Esophagus squamous epithelium (tissue), 5 donors: ENCODE results near the gene DGKK. TPM values are rescaled to one million over a fixed set of nuclear protein-coding genes. Genes with fewer than 3 reads are reported as not detected.

Source experiments
- DNase-seq: peaks from one replicate; lab custom pipeline; 2025; lab: John Stamatoyannopoulos, UW
- H3K27ac ChIP-seq, 4 donors: fragments of 200-600 bp; sonication (generic); one replicate each; pipeline ENCODE4 v1.5.1; 2016 to 2019; ENCODE audit warnings: mild to moderate bottlenecking in 1 of 4
- H3K27me3 ChIP-seq, 4 donors: fragments of 200-600 bp; sonication (generic); 1 replicate in 3 of 4; 2 replicates in 1 of 4; pipeline versions ENCODE4 v1.5.1 to v1.6.0; 2017 to 2021; ENCODE audit warnings: antibody characterized with exemption in 1 of 4
- H3K36me3 ChIP-seq, 3 donors: fragments of 200-600 bp; sonication (generic); one replicate each; pipeline ENCODE4 v1.5.1; 2016 to 2019
- H3K4me1 ChIP-seq, 3 donors: fragments of 200-600 bp; sonication (generic); one replicate each; pipeline ENCODE4 v1.5.1; 2017 to 2019
- H3K4me3 ChIP-seq, 4 donors: fragments of 200-600 bp; sonication (generic); 1 replicate in 3 of 4; 2 replicates in 1 of 4; pipeline ENCODE4 v1.5.1; 2016 to 2019; ENCODE audit warnings: mild to moderate bottlenecking in 2 of 4, moderate library complexity in 1 of 4
- H3K9me3 ChIP-seq, 3 donors: fragments of 200-600 bp; sonication (generic); one replicate each; pipeline ENCODE4 v1.5.1; 2016 to 2019
- POLR2A ChIP-seq, 4 donors: fragments of 450-650 bp; IDR thresholded peaks; one replicate each; pipeline ENCODE4 v1.6.1; 2017; ENCODE audit warnings: antibody characterized with exemption in 4 of 4, mild to moderate bottlenecking in 4 of 4, moderate library complexity in 3 of 4
- WGBS, 2 donors: methylation state at CpG; one replicate each; pipeline ENCODE4 v1.1.5; 2018; 5-methylcytosine and 5-hydroxymethylcytosine counted together
- intact Hi-C: fragments of 100-400 bp; cut with DNase I; formaldehyde crosslinking; loops from one replicate; pipeline ENCODE4 v1.15.0; 2022
- total RNA-seq, 4 donors: library from RNA; depleted of rRNA; stranded (reverse); fragments of >200 nt; gene quantifications; one replicate each; pipeline ENCODE4 v1.1.0, GENCODE V29; 2016
- TF ChIP-seq, protein P1 (sequence below), 6 experiments: fragments of 450-650 bp in 4 of 6; fragments of 200-600 bp in 2 of 6; sonication (generic) in 2 of 6; IDR thresholded peaks; one replicate each; pipeline ENCODE4 v1.5.1; 2016 to 2019; ENCODE audit warnings: antibody characterized with exemption in 6 of 6, mild to moderate bottlenecking in 4 of 6, moderate library complexity in 4 of 6
- donor health status: DM: yes; HTN: yes; CAD: no.

DGKK gene
- total RNA-seq, 4 donors from 2014 or later = not detected

DNA sequence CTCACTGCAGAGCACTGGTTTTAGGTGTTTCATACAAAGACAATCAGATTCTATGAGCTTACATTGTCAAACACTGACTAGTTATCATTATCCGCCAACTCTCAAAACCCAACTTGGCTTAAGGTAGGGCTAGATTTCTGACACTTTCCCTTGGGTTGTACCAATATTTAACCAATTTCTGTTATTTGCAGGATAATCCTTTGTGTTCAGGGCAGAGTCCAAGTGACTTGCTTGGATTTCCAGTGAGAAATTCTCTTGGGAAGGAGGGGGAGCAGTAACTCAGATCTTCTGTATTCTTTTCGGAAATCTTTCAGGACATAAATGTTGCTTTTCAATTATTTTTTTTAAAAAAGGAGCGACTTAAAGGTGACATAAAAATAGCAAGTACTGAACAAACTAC lies 23.1 kb downstream of the DGKK start:
- H3K9me3 ChIP-seq = peaks cover 0 to 4% (median 0%) of the 10 kb centered on the region in 3 donors
- no peak overlapping the region for H3K4me3 ChIP-seq
- no peak for DNase-seq
- intact Hi-C loops = no loop called here
- no peak overlapping the region for H3K27ac ChIP-seq
- peaks cover 0 to 4% (median 1%) of the 10 kb centered on the region in 4 donors for H3K27me3 ChIP-seq
- H3K4me1 ChIP-seq = no peaks in the 10 kb centered on the region
- H3K36me3 ChIP-seq = no peaks in the 10 kb centered on the region
- 64 to 72% methylated on average over 3 of the region's 3 CpGs for WGBS, 2 donors
- TF ChIP-seq, protein P1, sequence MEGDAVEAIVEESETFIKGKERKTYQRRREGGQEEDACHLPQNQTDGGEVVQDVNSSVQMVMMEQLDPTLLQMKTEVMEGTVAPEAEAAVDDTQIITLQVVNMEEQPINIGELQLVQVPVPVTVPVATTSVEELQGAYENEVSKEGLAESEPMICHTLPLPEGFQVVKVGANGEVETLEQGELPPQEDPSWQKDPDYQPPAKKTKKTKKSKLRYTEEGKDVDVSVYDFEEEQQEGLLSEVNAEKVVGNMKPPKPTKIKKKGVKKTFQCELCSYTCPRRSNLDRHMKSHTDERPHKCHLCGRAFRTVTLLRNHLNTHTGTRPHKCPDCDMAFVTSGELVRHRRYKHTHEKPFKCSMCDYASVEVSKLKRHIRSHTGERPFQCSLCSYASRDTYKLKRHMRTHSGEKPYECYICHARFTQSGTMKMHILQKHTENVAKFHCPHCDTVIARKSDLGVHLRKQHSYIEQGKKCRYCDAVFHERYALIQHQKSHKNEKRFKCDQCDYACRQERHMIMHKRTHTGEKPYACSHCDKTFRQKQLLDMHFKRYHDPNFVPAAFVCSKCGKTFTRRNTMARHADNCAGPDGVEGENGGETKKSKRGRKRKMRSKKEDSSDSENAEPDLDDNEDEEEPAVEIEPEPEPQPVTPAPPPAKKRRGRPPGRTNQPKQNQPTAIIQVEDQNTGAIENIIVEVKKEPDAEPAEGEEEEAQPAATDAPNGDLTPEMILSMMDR (IDR thresholded peaks at IDR 0.05) = no peak
- TF ChIP-seq POLR2A (IDR thresholded peaks at IDR 0.05) = no peak

DNA sequence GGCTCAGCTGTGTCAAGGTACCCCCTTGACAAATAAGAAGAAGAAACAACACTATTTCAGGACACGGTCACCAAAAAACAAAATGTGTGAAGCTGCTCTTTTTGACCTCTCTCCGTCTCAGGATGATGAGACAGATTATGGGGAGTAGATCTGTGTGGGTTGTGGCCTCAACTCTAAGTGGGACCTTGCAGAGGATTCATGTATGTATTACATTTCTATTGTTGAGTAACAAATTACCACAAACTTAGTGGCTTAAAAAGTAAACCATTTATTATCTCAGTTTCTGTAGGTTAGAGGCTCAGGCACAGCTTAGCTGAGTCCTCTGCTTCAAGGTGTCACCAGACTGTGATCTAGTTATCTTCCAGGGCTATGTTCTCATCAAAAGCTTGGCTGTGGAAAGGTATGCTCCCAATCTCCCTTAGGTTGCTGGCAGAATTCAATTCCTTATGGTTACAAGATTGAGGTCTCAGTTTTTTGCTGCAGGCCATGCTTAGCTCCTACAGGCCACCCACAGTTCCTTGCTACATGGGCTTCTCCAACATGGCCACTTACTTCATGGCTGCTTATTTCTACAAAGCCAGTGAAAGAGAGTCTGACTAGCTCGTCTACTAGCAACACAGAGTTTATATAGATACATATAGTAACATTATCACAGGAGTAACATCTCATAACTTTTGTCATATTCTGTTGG lies 28.1 kb downstream of the DGKK start:
- Histone ChIP-seq H3K27me3 (no peaks in the 10 kb centered on the region), H3K4me3 (no peak overlapping the region), H3K36me3 (no peaks in the 10 kb centered on the region), H3K27ac (no peak overlapping the region), H3K4me1 (no peaks in the 10 kb centered on the region), H3K9me3 (peaks cover 0 to 4% (median 0%) of the 10 kb centered on the region in 3 donors)
- intact Hi-C loops = no loop called here
- DNase-seq = no peak
- WGBS, 2 donors = 50 to 88% methylated on average over 3 of the region's 3 CpGs
- TF ChIP-seq, protein P1 (IDR thresholded peaks at IDR 0.05) = no peak
- no peak for TF ChIP-seq POLR2A (IDR thresholded peaks at IDR 0.05)

DNA sequence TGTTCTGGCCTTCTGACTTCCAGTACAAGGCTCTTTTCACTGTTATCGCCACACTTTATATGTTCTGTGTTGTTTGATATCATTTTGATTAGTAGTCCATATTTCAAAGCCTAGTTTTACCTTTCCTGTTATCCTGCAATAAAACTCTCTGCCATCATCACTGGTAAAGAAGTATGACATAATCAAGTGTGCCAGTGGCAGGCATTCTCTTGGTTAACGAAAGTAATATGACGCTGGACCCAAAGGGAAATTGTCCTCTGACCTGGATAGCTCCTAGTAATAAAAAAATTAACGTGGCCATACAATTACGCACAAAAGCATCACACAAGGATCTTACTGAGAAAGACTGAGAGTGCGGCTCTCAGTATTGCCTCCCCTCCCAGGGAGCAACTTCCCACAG lies 33.8 kb downstream of the DGKK start:
- no peak overlapping the region for H3K27ac ChIP-seq
- no peaks in the 10 kb centered on the region for H3K36me3 ChIP-seq
- H3K4me3 ChIP-seq = no peak overlapping the region
- 82 to 94% methylated on average over 5 to 6 of the region's 6 CpGs for WGBS, 2 donors
- TF ChIP-seq, protein P1 (IDR thresholded peaks at IDR 0.05) = no peak
- TF ChIP-seq POLR2A (IDR thresholded peaks at IDR 0.05) = no peak
- no peaks in the 10 kb centered on the region for H3K9me3 ChIP-seq
- no peak for DNase-seq
- H3K4me1 ChIP-seq = no peaks in the 10 kb centered on the region
- intact Hi-C loops = no loop called here
- H3K27me3 ChIP-seq = no peaks in the 10 kb centered on the region

DNA sequence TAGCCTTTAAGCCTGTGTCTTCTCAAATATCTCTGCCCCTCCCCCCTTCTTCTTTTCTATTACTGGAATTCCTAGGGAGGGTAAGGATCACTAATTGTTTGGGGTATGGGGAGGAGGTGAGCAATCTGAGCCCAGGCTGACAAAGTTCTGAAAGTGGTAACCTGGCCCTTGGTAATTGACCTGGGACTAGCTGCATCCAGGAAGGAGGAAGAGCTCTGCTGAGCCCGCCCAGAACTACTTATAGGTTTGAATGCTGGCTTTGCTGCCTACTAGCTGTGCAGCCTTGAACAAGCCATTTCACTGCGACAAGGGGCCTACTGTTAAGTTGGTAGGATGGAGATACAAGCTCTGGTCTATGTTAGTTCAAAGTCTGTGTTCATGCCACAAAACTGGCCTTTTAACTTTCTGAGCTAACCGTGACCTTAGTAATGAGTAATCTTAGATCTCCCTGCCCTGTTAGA lies 37.8 kb downstream of the DGKK start:
- Histone ChIP-seq H3K9me3 (no peaks in the 10 kb centered on the region), H3K4me1 (no peaks in the 10 kb centered on the region), H3K27me3 (peaks cover 0 to 6% (median 0%) of the 10 kb centered on the region in 4 donors), H3K27ac (no peak overlapping the region), H3K4me3 (no peak overlapping the region), H3K36me3 (no peaks in the 10 kb centered on the region)
- intact Hi-C loops = no loop called here
- TF ChIP-seq POLR2A (IDR thresholded peaks at IDR 0.05) = no peak
- TF ChIP-seq, protein P1 (IDR thresholded peaks at IDR 0.05) = no peak
- DNase-seq = no peak
- no CpG with 5 or more reads among the region's 3 CpGs for WGBS, 2 donors

DNA sequence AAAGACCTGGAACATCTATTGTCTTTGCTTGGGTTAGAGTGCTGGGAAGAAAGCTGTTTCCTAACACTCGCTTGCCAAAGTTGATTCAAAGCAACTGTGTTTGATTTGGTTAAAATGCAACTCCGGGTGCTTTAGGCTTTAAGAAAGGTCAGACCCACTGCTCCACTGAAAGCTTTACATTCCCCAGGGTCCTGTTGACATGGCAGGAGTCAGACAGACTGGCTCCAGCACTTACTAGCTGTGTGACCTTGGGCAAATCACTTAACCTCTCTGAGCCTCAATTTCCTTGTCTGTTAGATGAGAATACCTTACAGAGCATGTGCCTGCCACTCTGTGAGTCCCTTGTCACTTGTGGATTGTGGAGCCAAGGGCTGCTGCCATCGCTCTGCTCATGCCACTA lies 39.0 kb downstream of the DGKK start:
- Histone ChIP-seq H3K9me3 (no peaks in the 10 kb centered on the region), H3K4me3 (no peak overlapping the region), H3K27ac (no peak overlapping the region), H3K36me3 (no peaks in the 10 kb centered on the region), H3K27me3 (peaks cover 0 to 6% (median 0%) of the 10 kb centered on the region in 4 donors), H3K4me1 (no peaks in the 10 kb centered on the region)
- intact Hi-C loops = no loop called here
- no peak for TF ChIP-seq POLR2A (IDR thresholded peaks at IDR 0.05)
- TF ChIP-seq, protein P1 (IDR thresholded peaks at IDR 0.05) = no peak
- DNase-seq = no peak
- 63% methylated on average over 3 of the region's 3 CpGs; no CpG with 5 or more reads in 1 of the 2 donors for WGBS, 2 donors
